ENCODE measurements around the gene FAM149B1. TPM values are rescaled to one million over a fixed set of nuclear protein-coding genes. Genes with fewer than 3 reads are reported as not detected.

The FAM149B1 gene
- total RNA-seq, 1 donor from 2014 or later = 35.9 TPM

DNA sequence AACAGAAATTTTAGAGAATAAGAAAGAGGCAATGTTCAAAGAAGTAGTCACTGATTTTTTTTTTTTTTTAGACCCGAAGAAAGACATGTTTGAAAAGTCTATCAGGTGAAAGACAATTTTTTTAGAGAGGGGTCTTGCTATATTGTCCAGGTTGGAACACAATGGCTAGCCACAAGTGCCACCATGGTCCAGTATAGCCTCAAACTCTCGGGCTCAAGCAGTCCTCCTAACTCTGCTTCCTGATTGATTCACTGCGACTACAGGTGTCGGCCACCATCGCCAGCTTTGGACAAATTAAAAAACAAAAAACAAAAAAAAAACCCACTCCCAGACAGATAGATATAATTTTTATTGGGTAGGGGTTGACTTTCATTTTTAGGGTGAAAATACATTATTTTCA is 22.3 kb downstream of the FAM149B1 start:
- Mint-ChIP-seq H3K4me3 (ENCODE audit: low read depth) (no peak overlapping the region), H3K27ac (no peak overlapping the region)

DNA sequence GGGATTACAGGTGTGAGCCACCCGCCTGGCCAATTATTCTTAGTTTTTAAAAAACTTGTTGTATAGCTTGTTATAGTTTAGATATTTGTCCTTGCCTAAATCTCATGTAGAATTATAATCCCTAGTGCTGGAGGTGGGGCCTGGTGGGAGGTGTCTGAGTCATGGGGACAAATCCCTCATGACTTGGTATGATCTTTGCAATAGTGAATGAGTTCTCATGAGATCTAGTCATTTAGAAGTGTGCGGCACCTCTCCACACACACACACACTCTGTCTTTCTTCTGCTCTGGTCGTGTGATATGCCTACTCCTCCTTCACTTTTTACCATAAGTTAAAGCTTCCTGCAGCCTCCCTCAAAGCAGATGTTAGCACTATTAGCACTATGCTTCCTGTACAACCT is 37.2 kb downstream of the FAM149B1 start:
- H3K4me1 Mint-ChIP-seq (ENCODE audit: low read depth) = no peaks in the 10 kb centered on the region
- H3K36me3 Mint-ChIP-seq (ENCODE audit: insufficient read depth) = peaks cover 36% of the 10 kb centered on the region
- H3K27ac Mint-ChIP-seq = no peak overlapping the region
- no peak for DNase-seq (ENCODE audit: low spot score, unreplicated experiment)
- H3K4me3 Mint-ChIP-seq (ENCODE audit: low read depth) = no peak overlapping the region
- H3K9me3 Mint-ChIP-seq (ENCODE audit: low read depth) = peaks cover 7% of the 10 kb centered on the region
- no peaks in the 10 kb centered on the region for H3K27me3 Mint-ChIP-seq
- TF ChIP-seq, protein P1, sequence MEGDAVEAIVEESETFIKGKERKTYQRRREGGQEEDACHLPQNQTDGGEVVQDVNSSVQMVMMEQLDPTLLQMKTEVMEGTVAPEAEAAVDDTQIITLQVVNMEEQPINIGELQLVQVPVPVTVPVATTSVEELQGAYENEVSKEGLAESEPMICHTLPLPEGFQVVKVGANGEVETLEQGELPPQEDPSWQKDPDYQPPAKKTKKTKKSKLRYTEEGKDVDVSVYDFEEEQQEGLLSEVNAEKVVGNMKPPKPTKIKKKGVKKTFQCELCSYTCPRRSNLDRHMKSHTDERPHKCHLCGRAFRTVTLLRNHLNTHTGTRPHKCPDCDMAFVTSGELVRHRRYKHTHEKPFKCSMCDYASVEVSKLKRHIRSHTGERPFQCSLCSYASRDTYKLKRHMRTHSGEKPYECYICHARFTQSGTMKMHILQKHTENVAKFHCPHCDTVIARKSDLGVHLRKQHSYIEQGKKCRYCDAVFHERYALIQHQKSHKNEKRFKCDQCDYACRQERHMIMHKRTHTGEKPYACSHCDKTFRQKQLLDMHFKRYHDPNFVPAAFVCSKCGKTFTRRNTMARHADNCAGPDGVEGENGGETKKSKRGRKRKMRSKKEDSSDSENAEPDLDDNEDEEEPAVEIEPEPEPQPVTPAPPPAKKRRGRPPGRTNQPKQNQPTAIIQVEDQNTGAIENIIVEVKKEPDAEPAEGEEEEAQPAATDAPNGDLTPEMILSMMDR (IDR thresholded peaks at IDR 0.05; ENCODE audit: unreplicated experiment) = no peak

More for the DNA sequence above, 22.3 kb downstream of the FAM149B1 start:
- H3K36me3 Mint-ChIP-seq (ENCODE audit: insufficient read depth) = peaks cover 2% of the 10 kb centered on the region
- H3K4me1 Mint-ChIP-seq (ENCODE audit: low read depth) = no peaks in the 10 kb centered on the region
- H3K27me3 Mint-ChIP-seq = no peaks in the 10 kb centered on the region
- TF ChIP-seq, protein P1 (IDR thresholded peaks at IDR 0.05; ENCODE audit: unreplicated experiment) = no peak
- no peaks in the 10 kb centered on the region for H3K9me3 Mint-ChIP-seq (ENCODE audit: low read depth)
- DNase-seq (ENCODE audit: low spot score, unreplicated experiment) = no peak

DNA sequence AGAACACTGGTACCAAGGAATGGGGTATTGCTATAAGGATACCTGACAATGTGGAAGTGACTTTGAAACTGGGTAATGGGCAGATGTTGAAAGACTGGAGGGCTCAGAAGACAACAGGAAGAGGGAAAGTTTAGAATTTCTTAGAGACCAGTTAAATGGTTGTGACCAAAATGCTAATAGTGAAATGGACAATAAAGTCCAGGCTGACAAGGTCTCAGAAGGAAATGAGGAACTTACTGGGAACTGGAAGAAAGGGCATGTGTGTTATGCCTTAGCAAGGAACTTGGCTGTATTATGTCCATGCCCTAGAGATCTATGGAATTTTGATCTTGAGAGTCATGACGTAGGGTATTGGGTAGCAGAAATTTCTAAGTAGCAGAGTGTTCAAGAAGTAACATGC is 38.0 kb downstream of the FAM149B1 start:
- H3K9me3 Mint-ChIP-seq (ENCODE audit: low read depth) = peaks cover 7% of the 10 kb centered on the region
- H3K27ac Mint-ChIP-seq = no peak overlapping the region
- no peaks in the 10 kb centered on the region for H3K27me3 Mint-ChIP-seq
- H3K36me3 Mint-ChIP-seq (ENCODE audit: insufficient read depth) = peaks cover 31% of the 10 kb centered on the region
- peaks cover 2% of the 10 kb centered on the region for H3K4me1 Mint-ChIP-seq (ENCODE audit: low read depth)
- no peak for DNase-seq (ENCODE audit: low spot score, unreplicated experiment)
- TF ChIP-seq, protein P1 (IDR thresholded peaks at IDR 0.05; ENCODE audit: unreplicated experiment) = no peak
- no peak overlapping the region for H3K4me3 Mint-ChIP-seq (ENCODE audit: low read depth)

DNA sequence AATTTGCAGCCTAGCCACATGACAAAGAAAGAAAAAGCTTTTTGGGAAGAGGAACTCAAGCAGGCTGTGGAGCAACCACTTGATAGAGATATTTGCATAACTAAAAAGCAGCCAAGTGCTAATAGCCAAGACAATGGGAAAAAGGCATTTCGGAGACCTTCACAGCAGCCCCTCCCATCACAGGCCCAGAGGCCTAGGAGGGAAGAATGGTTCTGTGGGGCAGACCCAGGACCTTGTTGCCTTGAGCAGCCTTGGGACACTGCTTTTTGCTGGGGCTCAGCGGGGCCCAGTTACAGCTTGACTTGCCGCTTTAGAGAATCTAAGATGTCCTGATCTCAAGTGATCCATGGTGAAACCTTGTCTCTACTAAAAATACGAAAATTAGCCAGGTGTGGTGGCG is 38.5 kb downstream of the FAM149B1 start:
- Mint-ChIP-seq H3K27me3 (no peaks in the 10 kb centered on the region), H3K4me1 (ENCODE audit: low read depth) (peaks cover 2% of the 10 kb centered on the region), H3K9me3 (ENCODE audit: low read depth) (peaks cover 7% of the 10 kb centered on the region), H3K36me3 (ENCODE audit: insufficient read depth) (peaks cover 26% of the 10 kb centered on the region), H3K27ac (no peak overlapping the region), H3K4me3 (ENCODE audit: low read depth) (no peak overlapping the region)
- TF ChIP-seq, protein P1 (IDR thresholded peaks at IDR 0.05; ENCODE audit: unreplicated experiment) = no peak
- DNase-seq (ENCODE audit: low spot score, unreplicated experiment) = no peak

DNA sequence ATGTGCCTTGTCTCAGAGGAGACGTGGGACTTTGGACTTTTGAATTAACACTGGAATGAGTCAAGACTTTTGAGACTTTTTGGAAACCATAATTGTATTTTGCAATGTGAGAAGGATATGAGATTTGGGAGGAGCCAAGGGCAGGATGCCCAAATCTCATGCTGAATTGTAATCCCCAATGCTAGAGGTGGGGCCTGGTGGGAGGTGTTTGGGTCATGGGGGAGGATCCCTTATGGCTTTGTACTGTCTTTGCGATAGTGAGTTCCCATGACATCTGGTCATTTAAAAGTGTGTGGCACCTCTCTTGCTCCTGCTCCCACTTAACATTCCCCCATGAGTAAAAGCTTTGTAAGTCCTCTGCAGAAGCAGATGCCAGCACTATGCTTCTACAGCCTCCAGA is 40.0 kb downstream of the FAM149B1 start:
- no peak overlapping the region for H3K27ac Mint-ChIP-seq
- no peaks in the 10 kb centered on the region for H3K27me3 Mint-ChIP-seq
- DNase-seq (ENCODE audit: low spot score, unreplicated experiment) = no peak
- no peak overlapping the region for H3K4me3 Mint-ChIP-seq (ENCODE audit: low read depth)
- H3K9me3 Mint-ChIP-seq (ENCODE audit: low read depth) = peaks cover 7% of the 10 kb centered on the region
- H3K36me3 Mint-ChIP-seq (ENCODE audit: insufficient read depth) = peaks cover 26% of the 10 kb centered on the region
- TF ChIP-seq, protein P1 (IDR thresholded peaks at IDR 0.05; ENCODE audit: unreplicated experiment) = no peak
- H3K4me1 Mint-ChIP-seq (ENCODE audit: low read depth) = peaks cover 2% of the 10 kb centered on the region
